ENCODE data around the gene LIF. TPM values are rescaled to one million over a fixed set of nuclear protein-coding genes. Genes with fewer than 3 reads are reported as not detected.
A peak's percentile ranks its signal among the peaks of the same experiment; 100 is the strongest.

The LIF gene
- polyA plus RNA-seq, 1 donor (not counting 4 experiments of a cell fraction or from before 2014, with no cell fraction given) = 3.1 TPM

GRCh38 chr22:30244641-30245040 is 1.9 kb downstream of the LIF start:
- no peak overlapping the region for H3K27ac ChIP-seq (ENCODE audit: control insufficient read depth, insufficient read depth, low read length)
- no peak overlapping the region for H3K4me2 ChIP-seq (ENCODE audit: control insufficient read depth, extremely low read depth, insufficient read depth, low read depth, low read length)
- H3K9me1 ChIP-seq (ENCODE audit: control insufficient read depth, extremely low read depth, insufficient read depth, low read length) = no peaks in the 10 kb centered on the region
- H3K36me3 ChIP-seq (ENCODE audit: control insufficient read depth in 2 of 2, extremely low read depth in 1 of 2, insufficient read depth in 2 of 2, low read length in 2 of 2) = peaks cover 0 to 2% of the 10 kb centered on the region in 2 experiments
- no peak overlapping the region for H2AFZ ChIP-seq (ENCODE audit: control insufficient read depth, low read length)
- no peaks in the 10 kb centered on the region for H3K27me3 ChIP-seq (ENCODE audit: control insufficient read depth, extremely low read depth, insufficient read depth, low read length)
- TF ChIP-seq EZH2 (IDR thresholded peaks at IDR 0.05; ENCODE audit: low read length) = no peak
- TF ChIP-seq CTCF (optimal IDR thresholded peaks at IDR 0.05 in 1 of 3, IDR thresholded peaks at IDR 0.05 in 1 of 3, conservative IDR thresholded peaks at IDR 0.05 in 1 of 3; ENCODE audit: extremely low read depth in 1 of 3, insufficient read depth in 2 of 3, low read length in 3 of 3) = no peak
- H4K20me1 ChIP-seq (ENCODE audit: control insufficient read depth, extremely low read depth, insufficient read depth, low read length) = no peaks in the 10 kb centered on the region
- peaks cover 12% of the 10 kb centered on the region for H3K4me1 ChIP-seq (ENCODE audit: control insufficient read depth, extremely low read depth, insufficient read depth, low read length)
- no peak overlapping the region for H3K4me3 ChIP-seq (ENCODE audit: control insufficient read depth in 2 of 3, extremely low read depth in 1 of 3, insufficient read depth in 2 of 3, low read depth in 1 of 3, low read length in 3 of 3)
- H3K79me2 ChIP-seq (ENCODE audit: control insufficient read depth, insufficient read depth, low read length) = no peaks in the 10 kb centered on the region
- dilution Hi-C loops (cut with MboI; ENCODE audit: extremely low pct_ligation_motif_present, low sequenced_read_pairs) = no loop called here
- no peak overlapping the region for H3K9ac ChIP-seq (ENCODE audit: control insufficient read depth, extremely low read depth, insufficient read depth, low read length)
- FAIRE-seq = no peak
- no peak for DNase-seq (ENCODE audit: low read depth, low spot score)
- H3K9me3 ChIP-seq (ENCODE audit: control insufficient read depth, low read depth, low read length) = no peaks in the 10 kb centered on the region

- FAIRE-seq = peak; percentile 20
- peaks cover 12% of the 10 kb centered on the region for H3K4me1 ChIP-seq (ENCODE audit: control insufficient read depth, extremely low read depth, insufficient read depth, low read length)
- dilution Hi-C loops (cut with MboI; ENCODE audit: extremely low pct_ligation_motif_present, low sequenced_read_pairs) = no loop called here
- no peak overlapping the region for H3K9ac ChIP-seq (ENCODE audit: control insufficient read depth, extremely low read depth, insufficient read depth, low read length)
- no peak overlapping the region for H3K27ac ChIP-seq (ENCODE audit: control insufficient read depth, insufficient read depth, low read length)
- no peaks in the 10 kb centered on the region for H3K9me3 ChIP-seq (ENCODE audit: control insufficient read depth, low read depth, low read length)
- H4K20me1 ChIP-seq (ENCODE audit: control insufficient read depth, extremely low read depth, insufficient read depth, low read length) = no peaks in the 10 kb centered on the region
- no peaks in the 10 kb centered on the region for H3K27me3 ChIP-seq (ENCODE audit: control insufficient read depth, extremely low read depth, insufficient read depth, low read length)
- H2AFZ ChIP-seq (ENCODE audit: control insufficient read depth, low read length) = no peak overlapping the region
- TF ChIP-seq CTCF (optimal IDR thresholded peaks at IDR 0.05 in 1 of 3, IDR thresholded peaks at IDR 0.05 in 1 of 3, conservative IDR thresholded peaks at IDR 0.05 in 1 of 3; ENCODE audit: extremely low read depth in 1 of 3, insufficient read depth in 2 of 3, low read length in 3 of 3) = no peak
- no peak for TF ChIP-seq EZH2 (IDR thresholded peaks at IDR 0.05; ENCODE audit: low read length)
- peaks cover 0 to 2% of the 10 kb centered on the region in 2 experiments for H3K36me3 ChIP-seq (ENCODE audit: control insufficient read depth in 2 of 2, extremely low read depth in 1 of 2, insufficient read depth in 2 of 2, low read length in 2 of 2)
- no peaks in the 10 kb centered on the region for H3K79me2 ChIP-seq (ENCODE audit: control insufficient read depth, insufficient read depth, low read length)
- H3K9me1 ChIP-seq (ENCODE audit: control insufficient read depth, extremely low read depth, insufficient read depth, low read length) = no peaks in the 10 kb centered on the region
- H3K4me2 ChIP-seq (ENCODE audit: control insufficient read depth, extremely low read depth, insufficient read depth, low read depth, low read length) = no peak overlapping the region
- DNase-seq (ENCODE audit: low read depth, low spot score) = no peak
- H3K4me3 ChIP-seq (ENCODE audit: control insufficient read depth in 2 of 3, extremely low read depth in 1 of 3, insufficient read depth in 2 of 3, low read depth in 1 of 3, low read length in 3 of 3) = no peak overlapping the region
Measured at GRCh38 chr22:30244066-30244465, 2.5 kb downstream of the LIF start.
